ENCODE measurements around the gene HOXC12.

Gene HOXC12

GRCh38 chr12:54007538-54008259 lies 53.0 kb downstream of the HOXC12 start:
- DNase-seq (ENCODE audit: low read depth in 2 of 2): no peak

GRCh38 chr12:54008260-54008552 lies 53.5 kb downstream of the HOXC12 start:
- no peak for DNase-seq (ENCODE audit: low read depth in 2 of 2)

All from activated CD4-positive, alpha-beta T cell treated with anti-CD3 and anti-CD28 coated beads for 24 hours (primary cell).